HepG2 (cell line): ENCODE results near the gene TDRD10. TPM values are rescaled to one million over a fixed set of nuclear protein-coding genes. Genes with fewer than 3 reads are reported as not detected.
A peak's percentile ranks its signal among the peaks of the same experiment; 100 is the strongest.

Source experiments
- BCLAF1 ChIP-seq: fragments of 450-650 bp; IDR thresholded peaks from 2 replicates; pipeline ENCODE4 v1.6.1; 2017; ENCODE audit warnings: mild to moderate bottlenecking
- CCAR2 ChIP-seq: fragments of 200-400 bp; formaldehyde crosslinking; optimal IDR thresholded peaks from 2 replicates; pipeline ENCODE3; 2018; ENCODE audit warnings: low read depth, mild to moderate bottlenecking, low read length, moderate library complexity
- DPF2 ChIP-seq: sonication (generic); formaldehyde crosslinking; IDR thresholded peaks from 2 replicates; pipeline ENCODE4 v1.4.0; 2020; ENCODE audit warnings: mild to moderate bottlenecking, low read depth, missing genetic modification reagents, borderline replicate concordance
- FOXP4 ChIP-seq: sonication (generic); formaldehyde crosslinking; IDR thresholded peaks from 2 replicates; pipeline ENCODE4 v1.4.0; 2020; ENCODE audit warnings: missing genetic modification reagents
- GMEB1 ChIP-seq: sonication (generic); formaldehyde crosslinking; IDR thresholded peaks from 2 replicates; pipeline ENCODE4 v1.5.1; 2020; ENCODE audit warnings: missing genetic modification reagents, mild to moderate bottlenecking, borderline replicate concordance
- GTF3A ChIP-seq: sonication (generic); formaldehyde crosslinking; conservative IDR thresholded peaks from 2 replicates; pipeline ENCODE4 v1.4.0; 2020; ENCODE audit warnings: mild to moderate bottlenecking, missing genetic modification reagents
- HINFP ChIP-seq: sonication (generic); formaldehyde crosslinking; IDR thresholded peaks from 2 replicates; pipeline ENCODE4 v1.4.0; 2020; ENCODE audit warnings: low read depth, mild to moderate bottlenecking, missing genetic modification reagents
- HNRNPUL1 ChIP-seq: fragments of 200-400 bp; formaldehyde crosslinking; IDR thresholded peaks from 2 replicates; pipeline ENCODE4 v1.6.1; 2017; ENCODE audit warnings: low read depth, mild to moderate bottlenecking, low read length, moderate library complexity
- KDM1A ChIP-seq: IDR thresholded peaks from 2 replicates; pipeline ENCODE4 v1.6.1; 2016; ENCODE audit warnings: missing compliant biosample characterization
- KDM6A ChIP-seq: IDR thresholded peaks from 2 replicates; pipeline ENCODE4 v1.6.1; 2016; ENCODE audit warnings: low read depth
- NBN ChIP-seq: fragments of 450-650 bp; conservative IDR thresholded peaks from 2 replicates; pipeline ENCODE4 v1.6.1; 2017
- RCOR2 ChIP-seq: IDR thresholded peaks from 2 replicates; pipeline ENCODE4 v1.6.1; 2016; ENCODE audit warnings: missing biosample characterization, missing genetic modification reagents
- TEAD2 ChIP-seq: sonication (generic); formaldehyde crosslinking; IDR thresholded peaks from 2 replicates; pipeline ENCODE4 v1.9.0; 2021; ENCODE audit warnings: missing genetic modification reagents
- ZBTB33 ChIP-seq: sonication (generic); formaldehyde crosslinking; IDR thresholded peaks from 2 replicates; pipeline ENCODE4 v1.4.0; 2020; ENCODE audit warnings: missing genetic modification reagents
- ZFY ChIP-seq: sonication (generic); formaldehyde crosslinking; IDR thresholded peaks from 2 replicates; pipeline ENCODE4 v1.4.0; 2020; ENCODE audit warnings: missing genetic modification reagents
- ZNF17 ChIP-seq: sonication (generic); formaldehyde crosslinking; IDR thresholded peaks from 2 replicates; pipeline ENCODE4 v1.5.0; 2020; ENCODE audit warnings: mild to moderate bottlenecking, missing genetic modification reagents
- ZNF232 ChIP-seq: sonication (generic); formaldehyde crosslinking; IDR thresholded peaks from 2 replicates; pipeline ENCODE4 v1.4.0; 2020; ENCODE audit warnings: missing genetic modification reagents, borderline replicate concordance
- ZNF24 ChIP-seq: fragments of 450-650 bp; IDR thresholded peaks from 2 replicates; pipeline ENCODE4 v1.6.1; 2017; ENCODE audit warnings: antibody characterized with exemption, mild to moderate bottlenecking
- ZNF446 ChIP-seq: sonication (generic); formaldehyde crosslinking; IDR thresholded peaks from 2 replicates; pipeline ENCODE4 v1.5.0; 2020; ENCODE audit warnings: mild to moderate bottlenecking, missing genetic modification reagents
- ZNF780A ChIP-seq: sonication (generic); formaldehyde crosslinking; IDR thresholded peaks from 2 replicates; pipeline ENCODE4 v1.8.0; 2022; ENCODE audit warnings: mild to moderate bottlenecking, missing genetic modification reagents, moderate library complexity
- ZNF792 ChIP-seq: IDR thresholded peaks from 2 replicates; pipeline ENCODE4 v1.6.1; 2016
- polyA plus RNA-seq, 8 experiments: library from polyadenylated mRNA; depleted of rRNA in 3 of 8; stranded (reverse) in 7 of 8; unstranded in 1 of 8; fragments of >200 nt; fragmentation: Illumina TruSeq in 4 of 8; extraction: Trizol in 4 of 8; gene quantifications; 2 replicates each; pipeline versions ENCODE4 v1.2.1 to v1.2.3, GENCODE V29; 2011 to 2016; ENCODE audit warnings: low read depth in 4 of 8, missing spikeins in 1 of 8, mixed read lengths in 1 of 8; ENCODE audit not compliant: insufficient read depth in 1 of 8
- total RNA-seq, 5 experiments: library from RNA; depleted of rRNA; stranded (reverse); fragments of >200 nt; fragmentation: Illumina TruSeq; extraction: Trizol; gene quantifications; 2 replicates each; pipeline ENCODE4 v1.2.3, GENCODE V29; 2016; ENCODE audit warnings: low read depth in 1 of 5

The TDRD10 gene
- total and polyA plus RNA-seq, 2 of the 13 experiments (the other 11 are each of a cell fraction or from before 2014, with no cell fraction given): not detected

DNA sequence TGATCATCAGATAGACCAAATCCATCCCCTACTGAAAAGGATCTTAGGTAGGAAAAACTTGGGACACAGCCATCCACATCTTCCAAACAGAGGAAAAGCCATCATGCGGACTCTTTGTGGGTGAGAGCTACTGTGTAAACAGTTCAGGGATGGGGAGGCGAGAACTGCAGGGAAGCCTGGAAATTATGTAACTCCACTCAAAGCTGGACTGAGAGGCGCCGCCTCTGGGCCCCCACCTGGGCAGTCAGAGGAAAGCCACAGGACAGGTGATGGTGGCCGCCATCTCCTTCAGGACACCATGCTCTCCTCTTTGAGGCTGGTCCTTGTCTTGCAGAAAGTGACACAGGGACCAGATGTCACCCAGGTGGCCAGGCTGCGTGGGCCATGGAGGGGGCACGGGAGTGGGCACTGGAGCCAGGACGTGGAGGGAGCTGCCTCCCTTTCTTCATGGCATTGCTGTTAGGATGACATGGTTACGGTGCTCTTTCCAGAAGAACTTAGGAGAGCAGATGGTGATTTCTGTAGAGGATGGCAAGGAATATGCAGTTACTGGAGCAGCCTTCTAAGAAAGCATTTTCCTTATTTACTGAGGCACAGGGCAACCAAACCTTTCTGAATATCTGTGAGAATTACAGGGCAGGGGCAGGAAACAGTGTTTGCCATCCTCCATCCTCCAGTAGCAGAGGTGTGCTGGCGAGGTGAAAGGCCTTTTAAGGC is 32.0 kb upstream of the TDRD10 start (continued):
- TF ChIP-seq GMEB1 (CRISPR knock-in tag) (no peak), ZNF792 (0 out of 2 replicates have a peak, but pooled peaks have one; percentile 60), RCOR2 (CRISPR knock-in tag) (peak; percentile 70; the same call in 1 of the 2 replicates), BCLAF1 (no peak), ZBTB33 (CRISPR knock-in tag) (no peak), CCAR2 (no peak), HINFP (CRISPR knock-in tag) (0 out of 2 replicates have a peak, but pooled peaks have one; percentile 33), ZNF780A (CRISPR knock-in tag) (no peak), DPF2 (no peak), ZNF446 (CRISPR knock-in tag) (no peak), ZNF17 (CRISPR knock-in tag) (no peak), KDM6A (CRISPR knock-in tag) (no peak), HNRNPUL1 (no peak), FOXP4 (peak; percentile 23; the same call in 1 of the 2 replicates), GTF3A (CRISPR knock-in tag) (no peak), NBN (no peak), KDM1A (CRISPR knock-in tag) (peak; percentile 15; the same call in 1 of the 2 replicates), ZNF232 (CRISPR knock-in tag) (0 out of 2 replicates have a peak, but pooled peaks have one; percentile 14), TEAD2 (CRISPR knock-in tag) (no peak), ZFY (no peak), ZNF24 (no peak)
